ENCODE measurements around the gene GBA2.

GBA2 gene

DNA sequence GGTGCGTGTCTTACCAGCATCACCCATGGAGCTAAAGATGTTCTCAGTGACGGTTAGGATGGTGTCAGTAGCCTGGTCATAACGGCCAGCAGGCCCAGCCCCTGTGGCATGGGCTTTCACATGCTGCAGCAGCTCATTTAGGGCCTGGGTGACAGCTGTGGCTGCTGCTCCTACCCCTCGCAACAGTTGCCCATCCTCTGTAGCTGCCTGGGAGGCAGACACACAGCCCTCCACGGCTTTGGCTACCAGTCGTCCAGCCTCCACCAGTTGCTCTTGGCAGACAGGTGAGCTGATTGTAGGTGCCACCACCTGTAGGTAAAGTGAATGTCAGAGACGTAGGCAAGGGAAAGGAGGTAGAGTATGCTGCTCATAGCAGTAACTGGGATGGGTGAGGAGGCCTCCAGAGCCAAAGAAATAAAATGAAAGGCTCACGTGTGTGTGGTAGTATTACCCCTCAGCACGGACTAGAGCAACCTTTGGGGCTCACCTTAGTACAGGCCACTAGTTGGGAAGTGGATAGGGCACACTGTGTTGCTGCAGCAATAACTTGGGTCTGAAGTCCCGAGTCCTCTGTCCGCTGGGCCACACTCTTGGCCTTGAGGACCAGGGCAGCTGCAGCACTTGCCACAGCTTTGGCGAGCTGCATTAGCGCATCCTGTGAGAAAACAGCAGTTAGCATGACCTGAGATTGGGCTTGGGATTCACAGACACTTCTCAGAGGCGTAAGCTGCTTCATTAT, 31.7 kb downstream of the GBA2 start:
- TF ChIP-seq REST (IDR thresholded peaks at IDR 0.05; ENCODE audit: insufficient read depth in 1 of 2, low read depth in 2 of 2, low read length in 2 of 2) (no peak), POLR2AphosphoS5 (IDR thresholded peaks at IDR 0.05; ENCODE audit: low read depth, low read length) (no peak), TAF1 (IDR thresholded peaks at IDR 0.05; ENCODE audit: borderline replicate concordance, insufficient read depth, low read length) (no peak), SIN3A (IDR thresholded peaks at IDR 0.05; ENCODE audit: borderline replicate concordance, insufficient read depth, low read length) (no peak), FOXP2 (optimal IDR thresholded peaks at IDR 0.05; ENCODE audit: borderline replicate concordance, extremely low read depth, extremely low read length, insufficient read depth) (no peak)

DNA sequence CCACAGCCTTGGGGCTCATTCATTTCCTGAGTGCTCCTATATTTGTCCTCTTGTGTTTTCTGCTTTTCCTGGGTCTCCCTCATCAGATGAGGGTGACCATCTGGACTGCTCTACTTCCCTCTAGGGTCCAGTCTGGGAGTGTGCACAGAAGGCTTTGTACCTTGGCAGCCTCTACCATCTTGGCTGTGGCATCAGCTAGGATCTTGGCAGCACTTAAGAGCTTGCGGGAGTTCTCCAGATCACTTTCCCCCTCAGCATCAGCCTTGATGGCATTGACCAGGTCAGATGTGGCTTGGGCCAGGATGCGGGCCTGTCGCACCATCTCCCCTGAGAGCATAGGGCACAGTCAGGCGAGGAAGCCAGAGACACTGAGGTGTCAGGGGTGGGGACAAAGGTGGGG, 32.8 kb downstream of the GBA2 start:
- no peak for TF ChIP-seq POLR2AphosphoS5 (IDR thresholded peaks at IDR 0.05; ENCODE audit: low read depth, low read length)

- TF ChIP-seq SIN3A (IDR thresholded peaks at IDR 0.05; ENCODE audit: borderline replicate concordance, insufficient read depth, low read length), result no peak
- no peak for TF ChIP-seq REST (IDR thresholded peaks at IDR 0.05; ENCODE audit: insufficient read depth in 1 of 2, low read depth in 2 of 2, low read length in 2 of 2)
- TF ChIP-seq TAF1 (IDR thresholded peaks at IDR 0.05; ENCODE audit: borderline replicate concordance, insufficient read depth, low read length), result no peak
- TF ChIP-seq POLR2AphosphoS5 (IDR thresholded peaks at IDR 0.05; ENCODE audit: low read depth, low read length), result no peak
- no peak for TF ChIP-seq FOXP2 (optimal IDR thresholded peaks at IDR 0.05; ENCODE audit: borderline replicate concordance, extremely low read depth, extremely low read length, insufficient read depth)
Measured at GRCh38 chr9:35714579-35715252, 34.3 kb downstream of the GBA2 start.

DNA sequence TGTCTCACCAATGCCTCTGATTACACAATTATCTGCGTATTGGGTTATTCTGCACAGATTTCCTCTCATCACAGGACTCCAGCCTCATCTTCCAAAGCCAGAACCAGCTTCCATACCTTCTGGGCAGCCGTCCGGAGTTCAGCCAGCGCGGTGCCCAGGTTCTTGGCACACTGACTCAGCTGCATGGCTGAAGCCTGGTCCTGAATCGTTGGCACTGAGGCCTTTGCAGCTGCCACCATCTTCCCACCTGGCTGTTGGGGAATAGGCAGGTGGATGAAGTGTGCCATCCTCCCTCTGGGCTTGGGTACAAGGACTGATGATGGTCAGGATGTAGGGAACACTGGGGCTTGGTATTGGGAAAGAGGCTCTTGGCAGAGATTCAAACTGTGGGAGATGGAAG, 34.9 kb downstream of the GBA2 start:
- no peak for TF ChIP-seq POLR2AphosphoS5 (IDR thresholded peaks at IDR 0.05; ENCODE audit: low read depth, low read length)
- TF ChIP-seq FOXP2 (optimal IDR thresholded peaks at IDR 0.05; ENCODE audit: borderline replicate concordance, extremely low read depth, extremely low read length, insufficient read depth), result no peak
- no peak for TF ChIP-seq REST (IDR thresholded peaks at IDR 0.05; ENCODE audit: insufficient read depth in 1 of 2, low read depth in 2 of 2, low read length in 2 of 2)
- TF ChIP-seq TAF1 (IDR thresholded peaks at IDR 0.05; ENCODE audit: borderline replicate concordance, insufficient read depth, low read length), result no peak
- TF ChIP-seq SIN3A (IDR thresholded peaks at IDR 0.05; ENCODE audit: borderline replicate concordance, insufficient read depth, low read length), result no peak

DNA sequence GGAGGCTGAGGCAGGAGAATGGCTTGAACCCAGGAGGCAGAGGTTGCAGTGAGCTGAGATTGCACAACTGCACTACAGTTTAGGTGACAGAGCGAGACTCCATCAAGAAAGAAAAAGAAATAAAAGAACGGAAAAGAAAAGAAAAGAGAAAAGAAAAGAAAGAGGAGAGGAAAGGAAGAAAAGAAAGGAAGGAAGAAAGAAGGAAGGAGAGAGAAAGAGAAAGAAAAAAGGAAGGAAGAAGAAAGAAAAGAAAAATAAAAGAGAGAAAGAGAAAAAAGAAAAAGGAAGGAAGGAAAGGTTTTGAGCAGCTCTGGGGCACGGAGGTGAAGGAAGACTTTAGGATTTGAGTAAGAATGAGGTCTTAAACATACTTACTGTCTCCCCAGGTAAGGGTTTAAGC, 35.5 kb downstream of the GBA2 start:
- TF ChIP-seq REST (IDR thresholded peaks at IDR 0.05; ENCODE audit: insufficient read depth in 1 of 2, low read depth in 2 of 2, low read length in 2 of 2), result no peak
- TF ChIP-seq TAF1 (IDR thresholded peaks at IDR 0.05; ENCODE audit: borderline replicate concordance, insufficient read depth, low read length), result no peak
- no peak for TF ChIP-seq FOXP2 (optimal IDR thresholded peaks at IDR 0.05; ENCODE audit: borderline replicate concordance, extremely low read depth, extremely low read length, insufficient read depth)
- TF ChIP-seq POLR2AphosphoS5 (IDR thresholded peaks at IDR 0.05; ENCODE audit: low read depth, low read length), result no peak
- TF ChIP-seq SIN3A (IDR thresholded peaks at IDR 0.05; ENCODE audit: borderline replicate concordance, insufficient read depth, low read length), result no peak

All from PFSK-1 (cell line).